Neural progenitor cell (in vitro differentiated cells): ENCODE data around the gene KLHL29.

Source experiments
- CTCF ChIP-seq: fragments of 200-600 bp; sonication (generic); IDR thresholded peaks from 2 replicates; pipeline ENCODE4 v1.5.1; 2017; ENCODE audit warnings: antibody characterized with exemption, mild to moderate bottlenecking
- EZH2phosphoT487 ChIP-seq: fragments of 200-600 bp; sonication (generic); IDR thresholded peaks from 2 replicates; pipeline ENCODE4 v1.6.1; 2017; ENCODE audit warnings: antibody characterized with exemption

GRCh38 chr2:23657371-23657770 lies 272.4 kb downstream of the KLHL29 start:
- TF ChIP-seq EZH2phosphoT487 (no peak), CTCF (no peak)
